ENCODE results near the gene PLCG1. TPM values are rescaled to one million over a fixed set of nuclear protein-coding genes. Genes with fewer than 3 reads are reported as not detected.
A peak's percentile ranks its signal among the peaks of the same experiment; 100 is the strongest.

PLCG1 gene
- total RNA-seq, 4 donors from 2014 or later, result 93.0 to 357 (median 191) TPM

DNA sequence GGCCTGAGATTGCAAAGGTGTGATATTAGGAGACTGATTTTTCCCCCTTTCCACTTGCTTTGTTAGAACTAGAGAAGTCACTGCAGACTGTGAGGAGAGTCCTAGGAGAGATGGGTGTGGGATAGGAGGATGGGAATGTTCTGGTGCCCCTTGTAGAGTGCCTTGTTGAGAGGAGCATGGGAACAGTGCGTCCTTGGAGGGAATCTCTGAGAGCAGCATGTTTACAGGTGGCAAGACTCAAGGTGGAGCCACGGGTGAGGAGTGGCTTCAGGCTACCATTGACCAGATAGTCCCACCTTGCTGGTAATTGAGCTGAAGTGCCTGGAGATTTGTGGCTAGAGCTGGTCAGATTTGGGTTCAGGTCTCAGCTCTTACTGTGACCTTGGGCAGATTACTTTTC is 6.0 kb downstream of the PLCG1 start:
- DNase-seq, result no peak
- Histone ChIP-seq H3K36me3 (no peaks in the 10 kb centered on the region), H3K27ac (peak overlapping the region in 1 of 4 donors; percentile 98)

DNA sequence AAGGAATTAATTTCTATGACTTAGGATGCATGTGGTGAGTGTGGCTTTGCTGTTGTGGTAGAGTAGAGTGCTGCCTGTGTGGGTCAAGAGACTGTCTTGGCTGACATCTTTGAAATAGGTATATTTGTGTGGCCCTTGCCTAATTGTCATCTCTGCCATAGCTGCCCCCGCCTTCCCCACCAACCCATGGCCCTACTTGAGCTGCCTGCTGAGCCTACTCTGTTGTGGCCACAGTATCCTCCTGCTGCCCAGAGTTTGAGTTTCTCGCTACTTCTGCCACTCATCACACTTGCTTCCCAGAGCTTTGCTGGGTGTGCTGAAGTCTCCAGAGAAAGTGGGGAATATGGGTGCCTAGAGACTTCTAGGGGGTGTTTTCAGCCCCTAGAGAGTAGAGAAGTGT is 8.0 kb downstream of the PLCG1 start:
- H3K36me3 ChIP-seq, result no peaks in the 10 kb centered on the region
- no peaks in the 10 kb centered on the region for H3K9me3 ChIP-seq
- H3K4me3 ChIP-seq, result no peak overlapping the region
- no peak for TF ChIP-seq POLR2A (IDR thresholded peaks at IDR 0.05)
- TF ChIP-seq, protein P1, sequence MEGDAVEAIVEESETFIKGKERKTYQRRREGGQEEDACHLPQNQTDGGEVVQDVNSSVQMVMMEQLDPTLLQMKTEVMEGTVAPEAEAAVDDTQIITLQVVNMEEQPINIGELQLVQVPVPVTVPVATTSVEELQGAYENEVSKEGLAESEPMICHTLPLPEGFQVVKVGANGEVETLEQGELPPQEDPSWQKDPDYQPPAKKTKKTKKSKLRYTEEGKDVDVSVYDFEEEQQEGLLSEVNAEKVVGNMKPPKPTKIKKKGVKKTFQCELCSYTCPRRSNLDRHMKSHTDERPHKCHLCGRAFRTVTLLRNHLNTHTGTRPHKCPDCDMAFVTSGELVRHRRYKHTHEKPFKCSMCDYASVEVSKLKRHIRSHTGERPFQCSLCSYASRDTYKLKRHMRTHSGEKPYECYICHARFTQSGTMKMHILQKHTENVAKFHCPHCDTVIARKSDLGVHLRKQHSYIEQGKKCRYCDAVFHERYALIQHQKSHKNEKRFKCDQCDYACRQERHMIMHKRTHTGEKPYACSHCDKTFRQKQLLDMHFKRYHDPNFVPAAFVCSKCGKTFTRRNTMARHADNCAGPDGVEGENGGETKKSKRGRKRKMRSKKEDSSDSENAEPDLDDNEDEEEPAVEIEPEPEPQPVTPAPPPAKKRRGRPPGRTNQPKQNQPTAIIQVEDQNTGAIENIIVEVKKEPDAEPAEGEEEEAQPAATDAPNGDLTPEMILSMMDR (IDR thresholded peaks at IDR 0.05), result no peak
- H3K27ac ChIP-seq, result peak overlapping the region in 1 of 4 donors; percentile 10
- H3K27me3 ChIP-seq, result no peaks in the 10 kb centered on the region
- no peak for DNase-seq
- H3K4me1 ChIP-seq, result peaks cover 6 to 81% (median 23%) of the 10 kb centered on the region in 4 donors

More for the DNA sequence above, 6.0 kb downstream of the PLCG1 start:
- H3K9me3 ChIP-seq, result no peaks in the 10 kb centered on the region
- no peak overlapping the region for H3K4me3 ChIP-seq
- peaks cover 3 to 79% (median 23%) of the 10 kb centered on the region in 4 donors for H3K4me1 ChIP-seq
- H3K27me3 ChIP-seq, result no peaks in the 10 kb centered on the region
- TF ChIP-seq POLR2A (IDR thresholded peaks at IDR 0.05), result no peak
- TF ChIP-seq, protein P1 (IDR thresholded peaks at IDR 0.05), result no peak

DNA sequence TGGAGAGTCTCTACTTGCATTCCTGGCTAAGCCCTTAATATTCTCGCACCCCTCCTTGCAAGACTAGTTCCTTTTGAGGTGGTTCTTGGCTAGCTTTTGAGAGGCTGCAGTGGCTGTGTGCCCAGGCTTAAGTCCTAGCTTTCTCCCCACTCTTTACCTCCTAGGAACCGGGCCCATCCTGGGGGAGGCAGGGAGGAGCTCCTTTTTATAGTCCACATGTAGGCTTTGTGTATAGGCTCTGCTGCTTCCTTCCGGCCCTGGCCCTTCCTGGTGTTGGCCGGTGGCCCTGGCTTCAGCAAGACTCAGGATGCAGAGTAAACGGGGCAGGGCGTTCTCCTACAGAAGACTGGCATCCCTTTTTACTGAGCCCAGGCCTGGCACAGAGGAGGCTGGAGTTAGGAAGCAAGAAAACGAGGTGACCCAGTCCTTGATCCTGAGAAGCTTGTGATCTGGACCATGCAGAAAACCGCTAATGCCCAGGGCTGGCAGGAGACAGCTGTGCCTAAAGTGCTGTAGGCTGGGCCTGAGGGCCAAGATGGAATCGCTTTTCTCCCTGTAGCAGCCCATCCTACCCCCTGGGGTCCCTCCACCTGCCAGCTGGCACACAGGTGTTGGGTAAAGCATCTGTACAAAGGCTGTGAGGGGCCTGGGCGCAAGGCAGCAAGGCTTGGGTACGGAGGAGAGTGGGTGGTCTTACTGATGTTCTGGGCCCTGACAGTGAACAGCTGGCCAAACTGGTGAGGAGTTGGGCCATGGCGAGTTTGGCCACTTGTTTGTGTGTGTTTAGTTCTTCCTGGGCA is 8.7 kb downstream of the PLCG1 start:
- H3K36me3 ChIP-seq, result no peaks in the 10 kb centered on the region
- H3K27ac ChIP-seq, result peak overlapping the region in 3 of 4 donors; percentile 0 to 89 (median 23)
- TF ChIP-seq POLR2A (IDR thresholded peaks at IDR 0.05), result no peak
- TF ChIP-seq, protein P1 (IDR thresholded peaks at IDR 0.05), result no peak
- H3K4me1 ChIP-seq, result peaks cover 6 to 79% (median 20%) of the 10 kb centered on the region in 4 donors
- no peak for DNase-seq
- no peak overlapping the region for H3K4me3 ChIP-seq
- no peaks in the 10 kb centered on the region for H3K27me3 ChIP-seq
- H3K9me3 ChIP-seq, result no peaks in the 10 kb centered on the region

- Histone ChIP-seq H3K9me3 (no peaks in the 10 kb centered on the region), H3K36me3 (no peaks in the 10 kb centered on the region), H3K4me1 (peaks cover 6 to 77% (median 17%) of the 10 kb centered on the region in 4 donors), H3K4me3 (no peak overlapping the region), H3K27ac (peak overlapping the region in 3 of 4 donors; percentile 42 to 89 (median 73)), H3K27me3 (no peaks in the 10 kb centered on the region)
- peak in 2 of 3 donors; percentile 65 to 68 for DNase-seq
- TF ChIP-seq, protein P1 (IDR thresholded peaks at IDR 0.05), result no peak
- TF ChIP-seq POLR2A (IDR thresholded peaks at IDR 0.05), result peak in 1 of 2 donors; percentile 37
These were observed 10.4 kb downstream of the PLCG1 start for GRCh38 chr20:41147767-41148191.

DNA sequence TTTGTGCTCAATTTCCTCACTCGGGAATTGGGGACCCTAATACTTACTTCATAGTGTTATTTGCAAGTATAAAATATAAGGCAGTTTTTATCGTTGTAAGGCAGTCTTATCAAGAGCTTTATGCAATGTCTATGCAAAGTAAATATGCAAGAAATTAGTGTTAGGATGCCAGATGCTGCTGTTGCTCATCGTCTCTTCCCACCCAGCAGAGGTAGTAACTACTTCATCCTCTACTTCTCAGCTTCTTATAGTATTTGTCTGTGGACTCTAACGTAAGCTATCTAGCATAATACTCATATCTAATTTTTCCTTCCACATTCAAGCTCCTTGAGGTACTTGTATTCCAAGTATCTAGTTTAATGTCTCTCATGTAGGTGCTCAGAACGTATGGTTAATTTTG is 11.6 kb downstream of the PLCG1 start:
- Histone ChIP-seq H3K4me1 (peaks cover 6 to 72% (median 17%) of the 10 kb centered on the region in 4 donors), H3K36me3 (peaks cover 0 to 3% (median 0%) of the 10 kb centered on the region in 3 donors), H3K9me3 (no peaks in the 10 kb centered on the region), H3K27me3 (no peaks in the 10 kb centered on the region), H3K4me3 (no peak overlapping the region), H3K27ac (peak overlapping the region in 3 of 4 donors; percentile 7 to 89 (median 73))
- DNase-seq, result no peak
- TF ChIP-seq, protein P1 (IDR thresholded peaks at IDR 0.05), result no peak
- no peak for TF ChIP-seq POLR2A (IDR thresholded peaks at IDR 0.05)
